B cell (primary cell): Measurements from ENCODE around the gene ITGB6. TPM values are rescaled to one million over a fixed set of nuclear protein-coding genes. Genes with fewer than 3 reads are reported as not detected.

ENCODE experiments used
- ATAC-seq: fragments of 200-7000 bp; cut with Tn5 transposase; one replicate; pipeline ENCODE4 v1.10.0; 2021; ENCODE audit warnings: low read depth, mild to moderate bottlenecking, moderate number of reproducible peaks, moderate library complexity
- CTCF ChIA-PET: fragments of 350-600 bp; sonication (Branson Sonifier 250); formaldehyde crosslinking; loops from one replicate; lab custom pipeline; 2021; ENCODE audit warnings: antibody characterized with exemption, inconsistent platforms; lab: Charles Lee
- POLR2A ChIA-PET: fragments of 350-600 bp; sonication (Branson Sonifier 250); formaldehyde crosslinking; loops from one replicate; lab custom pipeline; 2021; ENCODE audit warnings: antibody characterized with exemption; lab: Charles Lee
- DNase-seq: peaks from one replicate; pipeline ENCODE4 v3.0.0; 2013
- H2AFZ ChIP-seq: 2 replicates; pipeline ENCODE4 v1.6.1; 2012; ENCODE audit warnings: mild to moderate bottlenecking, low read depth, low read length; ENCODE audit not compliant: insufficient read depth, poor library complexity, severe bottlenecking
- H3K27ac ChIP-seq, 2 donors: 1 replicate in 1 of 2; 2 replicates in 1 of 2; pipeline ENCODE4 v1.5.1; 2012 to 2013; ENCODE audit warnings: low read length in 2 of 2, mild to moderate bottlenecking in 2 of 2, moderate library complexity in 1 of 2
- H3K27me3 ChIP-seq, 4 experiments: fragments of 200-600 bp in 1 of 4; sonication (generic) in 1 of 4; replicated peaks in 1 of 4; 1 replicate in 2 of 4; 2 replicates in 2 of 4; pipeline versions ENCODE4 v1.6.1 to v1.7.0; 2013 to 2016; ENCODE audit warnings: low read length in 3 of 4, mild to moderate bottlenecking in 2 of 4, mixed read lengths in 1 of 4, moderate library complexity in 1 of 4; ENCODE audit not compliant: insufficient read depth in 4 of 4, control insufficient read depth in 3 of 4; ENCODE audit errors: control extremely low read depth in 1 of 4
- H3K36me3 ChIP-seq, 2 experiments: replicated peaks in 1 of 2; 1 replicate in 1 of 2; 2 replicates in 1 of 2; pipeline versions ENCODE4 v1.6.1 to v1.7.1; 2013; ENCODE audit warnings: low read length in 1 of 2; ENCODE audit not compliant: insufficient read depth in 2 of 2, control insufficient read depth in 1 of 2; ENCODE audit errors: control extremely low read depth in 1 of 2, extremely low read depth in 1 of 2
- H3K4me1 ChIP-seq, 2 donors: fragments of 200-600 bp in 1 of 2; sonication (generic) in 1 of 2; 1 replicate in 1 of 2; 2 replicates in 1 of 2; pipeline versions ENCODE4 v1.5.1 to v1.6.1; 2013 to 2017; ENCODE audit warnings: low read length in 2 of 2; ENCODE audit not compliant: control insufficient read depth in 2 of 2, insufficient read depth in 2 of 2
- H3K4me2 ChIP-seq: replicated peaks from 2 replicates; pipeline ENCODE3; 2012; ENCODE audit warnings: mild to moderate bottlenecking, low read depth, low read length; ENCODE audit not compliant: poor library complexity, severe bottlenecking
- H3K4me3 ChIP-seq, 5 experiments: fragments of 200-600 bp in 1 of 5; sonication (generic) in 1 of 5; 1 replicate in 3 of 5; 2 replicates in 2 of 5; pipeline versions ENCODE4 v1.5.1 to v1.7.0; 2011 to 2016; ENCODE audit warnings: low read length in 4 of 5, mild to moderate bottlenecking in 4 of 5, low read depth in 2 of 5, control low read depth in 1 of 5, moderate library complexity in 1 of 5; ENCODE audit not compliant: insufficient read depth in 1 of 5; ENCODE audit errors: control extremely low read depth in 1 of 5, extremely low read depth in 1 of 5
- H3K79me2 ChIP-seq: fragments of 200-600 bp; sonication (generic); one replicate; pipeline ENCODE4 v1.6.0; 2016; ENCODE audit warnings: low read length; ENCODE audit not compliant: control insufficient read depth, insufficient read depth
- H3K9ac ChIP-seq: fragments of 200-600 bp; sonication (generic); 2 replicates; pipeline ENCODE4 v1.6.1; 2017; ENCODE audit warnings: mild to moderate bottlenecking, low read length, moderate library complexity
- H3K9me3 ChIP-seq, 3 donors: one replicate each; pipeline versions ENCODE4 v1.6.1 to v1.7.1; 2013; ENCODE audit warnings: low read length in 2 of 3; ENCODE audit not compliant: control insufficient read depth in 2 of 3, insufficient read depth in 1 of 3; ENCODE audit errors: control extremely low read depth in 1 of 3
- H4K20me1 ChIP-seq: 2 replicates; pipeline ENCODE4 v1.6.0; 2012; ENCODE audit warnings: mild to moderate bottlenecking, low read length; ENCODE audit not compliant: insufficient read depth, control insufficient read depth, poor library complexity, severe bottlenecking
- H3K27ac Mint-ChIP-seq: one replicate; pipeline ENCODE4 v1.8.0; 2021; ENCODE audit warnings: mixed read lengths
- H3K27me3 Mint-ChIP-seq: one replicate; pipeline ENCODE4 v1.8.0; 2021; ENCODE audit warnings: mixed read lengths
- H3K4me1 Mint-ChIP-seq: one replicate; pipeline ENCODE4 v1.8.0; 2021; ENCODE audit warnings: mixed read lengths
- H3K4me3 Mint-ChIP-seq: one replicate; pipeline ENCODE4 v1.8.0; 2021; ENCODE audit warnings: mixed read lengths
- H3K9me3 Mint-ChIP-seq: one replicate; pipeline ENCODE4 v1.8.0; 2022; ENCODE audit warnings: mixed read lengths; ENCODE audit not compliant: insufficient read depth
- EZH2 ChIP-seq: IDR thresholded peaks from 2 replicates; pipeline ENCODE4 v1.6.1; 2012; ENCODE audit warnings: borderline replicate concordance, low read depth, mild to moderate bottlenecking, moderate library complexity, low read length; ENCODE audit not compliant: insufficient read depth, poor library complexity, severe bottlenecking
- WGBS: methylation state at CpG from one replicate; pipeline ENCODE4 v1.1.5; 2013; ENCODE audit warnings: missing lambda C conversion rate; ENCODE audit not compliant: insufficient coverage; 5-methylcytosine and 5-hydroxymethylcytosine counted together
- intact Hi-C: fragments of 100-400 bp; cut with micrococcal nuclease; formaldehyde crosslinking; loops from one replicate; pipeline ENCODE4 v1.10.0; 2022
- polyA plus RNA-seq: library from polyadenylated mRNA; depleted of rRNA; stranded (reverse); fragments of >200 nt; gene quantifications from 2 replicates; pipeline ENCODE4 v1.2.3, GENCODE V29; 2012
- total RNA-seq, 2 donors: library from RNA; stranded (reverse); fragments of 120-200 nt in 1 of 2; gene quantifications; 1 replicate in 1 of 2; 2 replicates in 1 of 2; pipeline versions ENCODE4 v1.2.3 to v1.2.4, GENCODE V29; 2013 to 2022
- TF ChIP-seq, protein P1 (sequence below): fragments of 200-600 bp; IDR thresholded peaks from one replicate; pipeline ENCODE4 v1.8.0; 2022; ENCODE audit warnings: antibody characterized with exemption, mild to moderate bottlenecking

Gene ITGB6
- total and polyA plus RNA-seq, 2 donors (not counting 1 experiment from before 2014, with no cell fraction given): not detected

DNA sequence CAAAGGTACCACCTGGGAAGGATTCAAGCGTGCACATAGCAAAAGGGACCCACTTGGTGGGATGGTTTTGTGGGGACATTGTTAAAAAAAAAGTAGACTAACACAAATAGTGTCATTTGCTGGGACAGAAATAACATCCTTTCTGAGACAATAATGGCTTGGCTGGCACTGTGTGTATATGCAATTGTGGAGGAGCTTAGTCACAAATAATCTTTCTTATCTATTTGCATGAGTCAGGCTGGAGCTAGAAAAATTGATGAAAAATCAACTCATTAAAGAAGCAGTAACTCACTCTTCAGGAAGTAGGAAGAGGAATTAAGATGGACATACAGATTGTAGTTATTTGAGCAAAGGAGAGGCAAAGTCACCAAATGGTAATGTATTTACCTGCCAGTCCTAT lies 29.5 kb upstream of the ITGB6 start:
- no peak for ATAC-seq
- no peaks in the 10 kb centered on the region for H3K9me3 ChIP-seq
- no peaks in the 10 kb centered on the region for H4K20me1 ChIP-seq
- H3K4me3 ChIP-seq: no peak overlapping the region
- no peaks in the 10 kb centered on the region for H3K4me1 Mint-ChIP-seq
- no peaks in the 10 kb centered on the region for H3K27me3 ChIP-seq
- H3K27me3 Mint-ChIP-seq: peaks cover 3% of the 10 kb centered on the region
- no peak overlapping the region for H3K27ac Mint-ChIP-seq
- no peaks in the 10 kb centered on the region for H3K79me2 ChIP-seq
- H3K36me3 ChIP-seq: no peaks in the 10 kb centered on the region
- no CpG with 5 or more reads among the region's 1 CpG for WGBS
- no peak for DNase-seq
- POLR2A ChIA-PET: no interaction called here
- CTCF ChIA-PET: interaction anchor here (1.2 kb wide), 1 partner anchor 23 kb away, joined by 3 read pairs; no protein-coding TSS in a partner anchor
- H3K4me1 ChIP-seq: no peaks in the 10 kb centered on the region
- intact Hi-C loops: no loop called here
- no peak overlapping the region for H2AFZ ChIP-seq
- H3K4me2 ChIP-seq: no peak overlapping the region
- H3K4me3 Mint-ChIP-seq: no peak overlapping the region
- TF ChIP-seq, protein P1, sequence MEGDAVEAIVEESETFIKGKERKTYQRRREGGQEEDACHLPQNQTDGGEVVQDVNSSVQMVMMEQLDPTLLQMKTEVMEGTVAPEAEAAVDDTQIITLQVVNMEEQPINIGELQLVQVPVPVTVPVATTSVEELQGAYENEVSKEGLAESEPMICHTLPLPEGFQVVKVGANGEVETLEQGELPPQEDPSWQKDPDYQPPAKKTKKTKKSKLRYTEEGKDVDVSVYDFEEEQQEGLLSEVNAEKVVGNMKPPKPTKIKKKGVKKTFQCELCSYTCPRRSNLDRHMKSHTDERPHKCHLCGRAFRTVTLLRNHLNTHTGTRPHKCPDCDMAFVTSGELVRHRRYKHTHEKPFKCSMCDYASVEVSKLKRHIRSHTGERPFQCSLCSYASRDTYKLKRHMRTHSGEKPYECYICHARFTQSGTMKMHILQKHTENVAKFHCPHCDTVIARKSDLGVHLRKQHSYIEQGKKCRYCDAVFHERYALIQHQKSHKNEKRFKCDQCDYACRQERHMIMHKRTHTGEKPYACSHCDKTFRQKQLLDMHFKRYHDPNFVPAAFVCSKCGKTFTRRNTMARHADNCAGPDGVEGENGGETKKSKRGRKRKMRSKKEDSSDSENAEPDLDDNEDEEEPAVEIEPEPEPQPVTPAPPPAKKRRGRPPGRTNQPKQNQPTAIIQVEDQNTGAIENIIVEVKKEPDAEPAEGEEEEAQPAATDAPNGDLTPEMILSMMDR: no peak
- no peak for TF ChIP-seq EZH2
- no peaks in the 10 kb centered on the region for H3K9me3 Mint-ChIP-seq
- no peak overlapping the region for H3K9ac ChIP-seq
- no peak overlapping the region for H3K27ac ChIP-seq

DNA sequence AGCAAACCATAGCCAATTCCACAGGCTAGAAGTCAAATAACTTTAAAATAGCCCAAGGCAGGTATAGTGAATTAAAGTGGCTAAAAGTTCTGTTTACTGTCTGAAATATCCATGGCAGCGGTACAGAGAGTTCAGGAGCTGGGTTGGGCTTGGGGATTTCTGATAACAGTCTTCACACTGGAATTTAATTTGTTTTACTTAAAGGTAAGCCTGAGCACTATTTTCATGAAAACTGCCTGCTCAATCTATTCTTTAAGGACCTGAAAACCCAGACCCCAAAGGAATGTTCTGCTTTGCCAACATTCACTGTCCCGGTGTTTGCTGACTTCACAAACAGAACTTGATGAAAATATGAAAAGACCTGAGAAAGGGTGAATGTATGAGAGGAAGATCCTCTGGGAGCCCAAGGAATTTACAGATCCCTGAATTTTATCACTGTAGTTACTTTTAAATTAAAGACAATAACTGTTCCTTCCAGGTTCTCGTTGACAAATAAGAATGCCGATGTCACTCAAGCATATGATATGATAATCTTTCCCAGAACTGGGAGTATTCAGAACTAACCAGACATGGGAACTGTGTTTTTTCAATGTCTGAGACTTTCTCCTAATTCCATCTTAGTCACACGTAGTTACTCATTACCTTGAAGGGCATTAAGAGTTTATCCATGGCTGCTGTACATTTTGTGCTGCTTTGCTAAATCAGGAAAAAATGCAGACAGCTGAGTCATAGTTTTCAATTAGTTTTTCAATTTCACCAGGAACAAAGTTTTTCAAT lies 28.3 kb upstream of the ITGB6 start:
- Mint-ChIP-seq H3K4me1 (peaks cover 7% of the 10 kb centered on the region), H3K27me3 (peaks cover 3% of the 10 kb centered on the region), H3K27ac (no peak overlapping the region), H3K9me3 (no peaks in the 10 kb centered on the region), H3K4me3 (no peak overlapping the region)
- ChIA-PET POLR2A (no interaction called here), CTCF (no interaction called here)
- TF ChIP-seq, protein P1: no peak
- TF ChIP-seq EZH2: no peak
- no CpG with 5 or more reads among the region's 5 CpGs for WGBS
- H4K20me1 ChIP-seq: no peaks in the 10 kb centered on the region
- no peaks in the 10 kb centered on the region for H3K9me3 ChIP-seq
- ATAC-seq (no peak), DNase-seq (no peak)
- H3K4me1 ChIP-seq: no peaks in the 10 kb centered on the region
- intact Hi-C loops: no loop called here
- H3K4me3 ChIP-seq: no peak overlapping the region
- no peak overlapping the region for H2AFZ ChIP-seq
- no peak overlapping the region for H3K27ac ChIP-seq
- no peaks in the 10 kb centered on the region for H3K27me3 ChIP-seq
- no peaks in the 10 kb centered on the region for H3K36me3 ChIP-seq
- no peaks in the 10 kb centered on the region for H3K79me2 ChIP-seq
- no peak overlapping the region for H3K4me2 ChIP-seq
- no peak overlapping the region for H3K9ac ChIP-seq
